Mammary microvascular endothelial cell (primary cell): ENCODE measurements around the gene SMARCD2. TPM values are rescaled to one million over a fixed set of nuclear protein-coding genes. Genes with fewer than 3 reads are reported as not detected.

ENCODE experiments used
- total RNA-seq: library from RNA; depleted of rRNA; stranded (reverse); fragments of >200 nt; gene quantifications from 2 replicates; pipeline ENCODE4 v1.2.3, GENCODE V29; 2015

SMARCD2 gene
- 72.2 and 84.7 TPM in 2 replicates for total RNA-seq

GRCh38 chr17:63842540-63843386 lies at the start of gene SMARCD2:
Gene SMARCD2, minus strand, starts transcription at chr17:63842685. Its CDS starts 11 bp downstream, at chr17:63842674.

DNA sequence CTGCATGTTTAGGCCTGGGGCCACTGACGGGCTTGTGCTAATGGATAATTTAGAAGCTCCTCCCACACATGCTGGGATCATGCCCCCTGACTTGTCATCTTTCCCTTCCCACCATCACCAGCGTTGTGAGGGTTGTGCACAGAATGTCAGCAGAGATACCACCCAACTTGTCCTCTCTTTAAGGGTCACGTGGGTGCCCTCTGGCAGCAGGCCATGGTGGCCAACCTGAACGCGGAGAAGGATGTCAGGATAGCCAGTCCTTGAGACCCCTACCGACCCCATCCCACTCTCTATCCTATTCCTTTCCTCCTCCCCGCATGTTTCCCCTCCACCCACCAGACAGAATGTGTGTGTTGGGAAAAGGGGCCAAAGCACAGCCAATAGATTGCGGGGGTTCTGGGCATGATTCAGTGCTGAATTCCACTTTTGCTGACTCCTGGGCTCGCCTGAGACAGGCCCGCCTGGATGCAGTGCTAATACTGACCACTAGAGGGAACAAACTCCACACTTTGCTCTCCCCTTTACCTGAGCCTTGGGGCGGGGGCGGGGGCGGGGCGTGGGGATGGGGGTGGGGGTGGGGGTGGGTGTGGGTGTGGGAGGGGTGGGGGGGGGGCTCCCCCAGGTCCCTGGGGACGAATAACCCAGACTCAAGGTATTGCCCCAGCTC lies 39.6 kb upstream of the SMARCD2 start, which contains the start of gene GH2:
TSS of gene GH2 (minus strand) at position 10 of the 667 bp plus-strand sequence. CDS start 143 bp downstream, outside the sequence.

DNA sequence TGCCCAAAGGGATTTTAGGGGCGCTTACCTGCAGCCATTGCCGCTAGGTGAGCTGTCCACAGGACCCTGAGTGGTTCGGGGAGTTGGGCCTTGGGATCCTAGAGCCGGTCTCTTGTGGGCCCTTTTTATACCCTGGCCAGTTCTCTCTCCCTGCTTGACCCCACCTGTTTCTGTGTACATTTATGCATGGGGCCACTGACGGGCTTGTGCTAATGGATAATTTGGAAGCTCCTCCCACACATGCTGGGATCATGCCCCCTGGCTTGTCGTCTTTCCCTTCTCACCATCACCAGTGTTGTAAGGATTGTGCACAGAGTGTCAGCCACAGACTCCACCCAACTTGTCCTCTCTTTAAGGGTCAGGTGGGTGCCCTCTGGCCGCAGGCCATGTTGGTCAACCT lies 31.1 kb upstream of the SMARCD2 start, which contains the start of gene CSH2:
TSS of gene CSH2 (minus strand) at position 101 of the 400 bp plus-strand sequence. CDS start at position 38, 63 bp downstream.

GRCh38 chr17:63827002-63827800 lies 15.3 kb downstream of the SMARCD2 start, which contains the start of the genes FTSJ3 and PSMC5:
Gene FTSJ3, minus strand, starts transcription at chr17:63827663. Its CDS starts 761 bp downstream, at chr17:63826902.
Gene PSMC5, plus strand, starts transcription at chr17:63827431. Its CDS starts 60 bp downstream, at chr17:63827491.

Other genes with a start within 250 kb of the SMARCD2 start
- gene TACO1, start 241.8 kb downstream of the SMARCD2 start, total RNA-seq: 26.3 and 31.8 TPM in 2 replicates
- gene MAP3K3, start 220.3 kb downstream of the SMARCD2 start, total RNA-seq: 48.4 and 57.5 TPM in 2 replicates
- gene LIMD2, start 142.6 kb downstream of the SMARCD2 start, total RNA-seq: 30.8 and 53.5 TPM in 2 replicates
- gene STRADA, start 100.9 kb downstream of the SMARCD2 start, total RNA-seq: 21.0 and 23.1 TPM in 2 replicates
- 33.8 and 35.8 TPM in 2 replicates for gene CCDC47, start 69.1 kb downstream of the SMARCD2 start, total RNA-seq
- gene DDX42, start 68.5 kb downstream of the SMARCD2 start, total RNA-seq: 33.0 and 35.4 TPM in 2 replicates
- 80.3 and 89.9 TPM in 2 replicates for gene PSMC5, start 15.3 kb downstream of the SMARCD2 start, total RNA-seq
- gene FTSJ3, start 15.0 kb downstream of the SMARCD2 start, total RNA-seq: 44.4 and 57.3 TPM in 2 replicates
- not detected in 2 replicates for gene CSH2, start 31.0 kb upstream of the SMARCD2 start, total RNA-seq
- not detected in 2 replicates for gene GH2, start 39.3 kb upstream of the SMARCD2 start, total RNA-seq
- not detected in 2 replicates for gene CSH1, start 53.9 kb upstream of the SMARCD2 start, total RNA-seq
- not detected in 2 replicates for gene CSHL1, start 68.6 kb upstream of the SMARCD2 start, total RNA-seq
- not detected in 2 replicates for gene GH1, start 76.2 kb upstream of the SMARCD2 start, total RNA-seq
- 2.9 and 4.5 TPM in 2 replicates for gene CD79B, start 89.6 kb upstream of the SMARCD2 start, total RNA-seq
- gene SCN4A, start 130.2 kb upstream of the SMARCD2 start, total RNA-seq: 0.34 TPM in 1 of 2 replicates, not detected in the other
- gene PRR29, start 155.7 kb upstream of the SMARCD2 start, total RNA-seq: 0.27 TPM in 1 of 2 replicates, not detected in the other
- gene ICAM2, start 177.9 kb upstream of the SMARCD2 start, total RNA-seq: 1,396 and 1,507 TPM in 2 replicates